Fibroblast of skin of left biceps (primary cell): ENCODE data around the gene SLC25A22.

ENCODE experiments used
- DNase-seq, 2 experiments: peaks; one replicate each; pipeline ENCODE4 v3.0.0-alpha.2; 2013; ENCODE audit warnings: low read depth in 2 of 2

The SLC25A22 gene

DNA sequence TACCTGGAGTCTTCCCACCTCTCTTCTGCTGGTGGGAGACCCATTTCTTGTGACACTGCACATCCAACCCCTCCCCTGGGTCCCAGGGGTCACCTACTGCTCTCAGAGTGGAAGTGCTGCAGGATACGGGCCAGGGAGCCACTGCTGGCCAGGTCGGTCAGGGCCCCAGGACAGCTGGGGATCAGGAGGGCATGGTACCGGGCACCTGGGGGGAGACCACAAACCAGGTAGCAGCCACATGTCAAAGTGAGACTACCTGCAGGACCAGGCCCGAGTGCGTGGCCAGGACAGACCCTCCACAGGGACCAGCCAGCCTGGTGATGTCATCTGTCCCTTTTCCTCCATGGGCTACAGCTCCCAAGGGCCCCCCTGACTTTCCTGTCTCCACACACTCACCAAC lies 24.7 kb downstream of the SLC25A22 start:
- no peak for DNase-seq

DNA sequence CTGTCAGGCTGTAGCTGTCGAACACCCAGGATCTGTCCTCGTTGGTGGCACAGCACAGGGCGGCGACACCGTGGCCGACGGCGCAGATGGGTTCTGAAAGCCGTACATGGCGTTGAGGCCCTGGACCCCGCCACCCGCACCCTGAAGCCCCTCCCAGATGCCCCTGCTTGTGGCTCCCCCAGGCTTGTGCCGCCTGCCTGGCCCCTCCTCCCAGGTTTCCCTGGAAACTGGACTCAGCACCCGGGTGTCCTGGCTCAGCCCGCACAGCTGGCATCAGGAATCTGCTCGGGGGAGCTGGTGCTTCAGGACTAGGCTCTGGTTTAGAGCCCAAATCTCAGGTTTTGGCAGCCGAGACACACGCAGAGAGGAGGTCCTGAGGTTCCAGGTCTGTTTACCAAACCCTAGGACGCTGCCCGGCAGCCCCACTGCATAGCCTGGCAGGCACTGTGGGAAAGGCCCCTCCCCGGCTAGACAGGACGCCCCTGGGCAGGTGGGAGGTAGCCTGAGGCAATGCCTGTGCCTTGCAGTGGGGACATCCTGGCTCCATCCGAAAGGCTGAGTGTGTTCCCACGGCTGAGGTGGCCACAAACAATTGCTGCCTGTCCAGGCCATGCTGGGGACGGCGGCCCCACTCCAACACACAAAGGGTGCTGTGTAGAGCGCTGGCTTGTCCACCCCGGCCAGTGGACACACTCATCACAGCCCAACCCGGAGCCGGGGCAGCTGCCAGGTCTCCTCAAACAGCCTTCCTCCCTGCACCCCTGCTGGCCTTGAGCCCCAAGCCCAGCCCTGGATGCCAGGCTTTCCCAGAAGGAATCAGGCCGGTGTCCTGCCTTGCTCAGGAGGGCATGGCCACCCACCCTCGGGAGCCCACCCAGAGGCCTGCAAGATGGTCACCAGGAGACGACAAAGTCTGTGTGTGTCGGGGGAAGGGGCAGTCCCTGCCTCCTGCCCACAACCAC lies 25.4 kb downstream of the SLC25A22 start:
- no peak for DNase-seq

DNA sequence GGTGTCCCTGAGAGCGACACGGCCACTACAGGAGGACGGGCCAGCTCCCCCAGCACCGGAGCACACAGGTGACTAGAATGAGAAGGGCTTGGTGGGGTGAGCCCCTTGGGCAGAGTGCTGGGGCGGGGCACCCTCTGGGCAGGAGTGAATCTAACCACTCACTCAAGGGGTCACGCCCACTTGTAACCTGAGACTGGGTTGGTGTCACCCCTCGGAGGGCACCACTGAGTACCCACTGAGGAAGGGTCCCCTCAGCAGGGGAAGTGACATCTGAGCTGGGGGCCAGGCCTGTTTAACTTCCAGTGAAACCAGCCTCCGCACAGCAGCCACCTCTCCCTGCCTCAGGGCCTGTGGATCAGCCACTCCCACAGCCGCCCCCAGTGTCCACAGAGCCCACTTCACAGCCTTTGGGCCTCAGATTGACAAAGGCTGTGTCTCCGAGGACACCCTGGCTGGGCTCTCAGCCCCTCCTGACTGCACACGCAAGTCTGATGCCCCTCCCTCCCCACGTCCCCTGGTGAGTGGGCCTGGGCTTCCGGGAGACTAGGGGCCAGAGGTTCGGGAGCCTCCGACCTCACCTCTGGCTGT lies 26.4 kb downstream of the SLC25A22 start:
- DNase-seq = no peak

DNA sequence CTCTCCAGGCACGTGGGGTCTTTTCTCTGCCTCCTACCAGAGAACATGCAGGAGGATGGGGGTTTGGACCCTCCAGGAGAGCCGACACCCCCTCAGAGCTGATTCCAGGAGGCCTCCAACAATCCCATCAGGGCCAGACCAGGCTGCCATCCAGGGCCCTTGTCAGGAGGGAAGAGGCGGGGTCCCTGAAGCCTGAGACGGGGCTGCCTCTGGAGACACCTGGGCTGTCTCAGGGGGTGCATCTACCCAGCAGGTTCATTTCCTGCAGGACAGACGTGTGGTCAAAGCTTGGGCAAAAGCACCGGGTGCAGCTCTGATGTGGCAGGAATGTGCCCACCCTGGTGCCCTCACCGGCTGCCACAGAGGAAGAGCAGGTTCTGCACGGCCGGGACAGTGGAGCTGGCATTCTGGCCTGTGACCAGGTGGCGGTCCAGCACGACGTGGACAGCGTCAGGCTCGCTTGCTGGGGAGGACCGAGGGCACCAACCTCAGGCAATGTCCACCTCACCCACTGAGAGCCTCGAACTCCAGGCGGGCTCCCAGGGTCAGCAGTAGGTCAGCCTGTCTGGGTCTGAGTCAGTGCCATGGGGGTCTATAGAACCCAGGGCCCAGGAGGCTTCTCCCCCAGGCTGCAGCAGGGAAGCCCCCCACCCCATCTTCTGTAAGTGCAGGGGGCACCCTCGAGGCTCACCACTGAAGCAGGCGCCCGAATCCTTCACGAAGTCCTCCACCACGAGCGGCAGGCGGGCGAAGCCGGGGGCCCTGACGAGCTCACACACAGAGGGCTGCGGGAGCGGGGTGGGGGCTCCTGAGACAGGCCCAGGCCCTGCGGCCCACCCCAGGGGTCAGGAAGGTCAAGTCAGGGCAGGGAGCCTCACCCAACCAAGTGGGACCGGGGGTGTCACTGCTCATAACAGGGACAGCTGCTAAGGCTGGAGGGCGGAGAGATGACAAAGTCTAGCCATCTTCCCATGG lies 27.2 kb downstream of the SLC25A22 start:
- no peak for DNase-seq

DNA sequence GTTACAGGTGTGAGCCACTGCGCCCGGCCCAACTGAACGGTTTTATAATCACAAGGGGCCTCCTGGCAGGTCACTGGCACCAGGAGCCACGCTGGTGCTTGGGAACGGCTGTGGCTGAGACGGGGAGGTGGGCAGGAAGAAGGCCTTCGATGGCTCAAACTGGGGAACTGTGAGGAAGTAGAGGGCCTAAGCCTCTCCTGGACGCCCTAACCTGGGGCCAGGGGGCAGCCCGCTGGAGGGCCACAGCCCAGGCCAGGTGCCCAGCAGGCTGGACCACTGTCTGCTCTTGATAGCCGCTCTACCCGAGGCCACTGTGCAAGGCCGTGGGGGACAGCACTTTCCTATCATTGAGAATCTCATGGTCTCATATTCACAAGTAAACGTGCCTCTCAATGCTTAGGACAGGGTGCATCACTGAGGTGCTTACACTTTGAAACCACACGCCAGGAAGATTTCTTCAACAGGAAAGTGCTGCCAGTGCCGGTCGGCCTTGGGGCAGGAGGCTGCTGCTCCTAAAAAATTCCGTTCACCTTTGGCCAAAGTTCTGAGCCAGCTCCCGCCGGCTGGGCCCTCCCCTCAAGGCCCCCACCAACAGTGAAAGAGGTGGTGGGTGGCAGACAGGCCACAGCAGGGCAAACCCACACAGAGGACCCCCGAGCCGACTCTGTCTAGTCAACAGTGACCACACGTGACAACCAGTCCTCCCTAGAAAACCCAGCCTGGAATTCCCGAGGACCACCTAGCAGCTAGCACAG lies 28.0 kb downstream of the SLC25A22 start:
- no peak for DNase-seq

DNA sequence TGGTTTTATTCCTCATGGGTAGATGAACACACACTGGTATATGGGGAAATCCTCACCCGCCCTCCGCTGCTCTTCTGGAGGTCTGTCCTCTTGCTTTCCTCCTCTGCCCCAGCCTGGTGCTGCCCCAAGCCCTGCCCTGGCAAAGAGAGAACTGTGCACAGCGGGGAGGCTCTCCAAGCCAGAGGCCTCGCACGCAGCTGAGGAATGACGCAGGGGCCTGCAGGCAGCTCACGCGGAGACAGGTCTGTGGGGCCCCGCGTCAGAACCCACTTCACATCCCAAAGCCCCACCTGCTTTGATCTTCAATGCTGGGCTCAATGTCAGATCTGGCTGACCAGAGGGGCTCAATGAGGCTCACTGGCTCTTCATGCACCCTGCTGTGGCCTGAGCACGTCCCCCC lies 30.8 kb downstream of the SLC25A22 start:
- DNase-seq = no peak

DNA sequence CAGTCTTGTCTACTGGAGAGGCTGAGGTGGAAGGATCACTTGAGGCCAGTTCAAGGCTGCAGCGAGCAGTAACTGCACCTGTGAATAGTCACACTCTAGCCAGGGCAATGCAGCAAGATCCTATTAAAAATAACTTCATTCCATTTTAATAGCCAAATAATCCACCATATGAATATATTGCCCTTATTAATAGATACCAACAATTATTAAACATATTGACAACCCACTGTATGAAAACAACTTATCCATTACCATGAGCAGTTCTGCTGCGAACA lies 31.2 kb downstream of the SLC25A22 start:
- no peak for DNase-seq

DNA sequence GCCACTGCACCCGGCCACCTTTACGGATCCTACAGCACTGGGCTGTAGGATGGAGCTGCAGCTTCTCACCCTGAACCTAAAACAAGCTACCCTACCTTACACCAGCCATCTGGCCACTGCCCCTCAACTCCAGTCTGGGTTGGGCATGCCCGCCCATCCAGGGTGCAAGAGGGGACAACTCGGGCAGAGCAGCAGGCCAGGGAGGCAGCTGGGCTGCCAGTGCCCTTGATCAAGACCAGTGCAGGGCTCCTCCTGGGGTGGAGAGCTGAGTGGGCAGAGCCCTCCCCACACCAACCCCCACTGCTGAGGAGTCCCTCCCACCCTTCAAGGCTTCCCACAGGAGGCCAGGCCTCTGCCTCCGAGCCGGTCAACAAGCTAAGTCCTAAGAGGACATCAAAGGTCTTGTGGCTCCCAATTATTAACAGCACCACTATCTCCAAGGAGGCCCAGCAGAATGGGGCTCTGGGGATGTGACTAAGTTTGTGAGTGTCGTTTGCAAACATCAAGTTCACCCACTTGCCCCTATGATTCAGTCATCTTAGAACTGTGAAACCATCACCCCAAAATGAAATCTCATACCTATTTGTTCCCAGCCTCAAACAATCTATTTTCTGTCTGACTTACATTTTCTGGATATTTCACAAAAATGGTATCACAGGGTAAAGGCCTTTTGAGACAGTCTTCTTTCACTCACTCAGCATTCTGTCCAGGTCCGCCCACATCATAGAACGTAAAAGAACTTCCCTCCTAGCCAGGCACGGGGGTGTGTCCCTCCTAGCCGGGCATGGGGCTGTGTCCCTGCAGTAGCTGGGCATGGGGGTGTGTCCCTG lies 31.8 kb downstream of the SLC25A22 start:
- no peak for DNase-seq

DNA sequence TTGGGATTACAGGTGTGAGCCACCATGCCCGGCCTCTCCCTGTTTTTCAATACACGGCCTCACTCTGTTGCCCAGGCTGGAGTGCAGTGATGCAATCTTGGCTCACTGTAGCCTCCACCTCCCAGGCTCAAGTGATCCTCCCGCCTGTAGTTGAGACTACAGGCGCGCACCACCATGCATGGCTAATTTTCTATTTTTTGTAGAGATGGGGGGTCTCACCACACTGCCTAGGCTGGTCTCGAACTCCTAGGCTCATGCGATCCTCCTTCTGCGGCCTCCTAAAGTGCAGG lies 32.3 kb downstream of the SLC25A22 start:
- DNase-seq = no peak

DNA sequence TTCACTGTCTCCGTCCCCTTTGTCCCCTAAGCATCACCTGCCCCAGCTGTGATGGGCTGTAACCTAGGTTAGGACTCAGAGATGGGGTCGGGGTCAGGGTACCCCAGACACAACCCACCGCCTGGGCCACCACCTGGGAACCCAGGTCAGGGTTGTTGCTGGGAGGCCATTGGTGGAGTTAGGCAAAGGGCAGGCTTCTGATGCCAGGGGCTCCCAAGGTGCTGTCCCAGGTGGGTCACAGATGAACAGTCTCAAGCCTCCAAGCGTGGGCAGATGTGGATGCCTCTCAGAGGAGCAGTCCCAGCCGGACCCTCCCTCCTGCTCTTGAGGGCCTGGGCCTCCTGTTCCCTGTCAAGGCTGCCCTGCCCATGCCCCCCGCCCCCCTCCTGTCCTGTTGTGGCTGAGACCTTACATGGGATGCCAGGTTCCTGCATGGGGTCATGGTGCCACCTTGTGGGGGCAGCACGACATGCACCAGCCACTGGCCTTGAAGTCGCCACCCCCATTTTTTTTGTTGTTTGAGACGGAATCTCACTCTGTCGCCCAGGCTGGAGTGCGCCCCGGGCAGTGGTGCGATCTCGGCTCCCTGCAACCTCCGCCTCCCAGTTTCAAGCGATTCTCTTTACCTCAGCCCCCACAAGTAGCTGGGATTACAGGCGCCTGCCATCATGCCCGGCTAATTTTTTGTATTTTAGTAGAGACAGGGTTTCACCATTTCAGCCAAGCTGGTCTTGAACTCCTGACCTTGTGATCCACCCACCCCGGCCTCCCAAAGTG lies 32.9 kb downstream of the SLC25A22 start:
- DNase-seq = no peak

DNA sequence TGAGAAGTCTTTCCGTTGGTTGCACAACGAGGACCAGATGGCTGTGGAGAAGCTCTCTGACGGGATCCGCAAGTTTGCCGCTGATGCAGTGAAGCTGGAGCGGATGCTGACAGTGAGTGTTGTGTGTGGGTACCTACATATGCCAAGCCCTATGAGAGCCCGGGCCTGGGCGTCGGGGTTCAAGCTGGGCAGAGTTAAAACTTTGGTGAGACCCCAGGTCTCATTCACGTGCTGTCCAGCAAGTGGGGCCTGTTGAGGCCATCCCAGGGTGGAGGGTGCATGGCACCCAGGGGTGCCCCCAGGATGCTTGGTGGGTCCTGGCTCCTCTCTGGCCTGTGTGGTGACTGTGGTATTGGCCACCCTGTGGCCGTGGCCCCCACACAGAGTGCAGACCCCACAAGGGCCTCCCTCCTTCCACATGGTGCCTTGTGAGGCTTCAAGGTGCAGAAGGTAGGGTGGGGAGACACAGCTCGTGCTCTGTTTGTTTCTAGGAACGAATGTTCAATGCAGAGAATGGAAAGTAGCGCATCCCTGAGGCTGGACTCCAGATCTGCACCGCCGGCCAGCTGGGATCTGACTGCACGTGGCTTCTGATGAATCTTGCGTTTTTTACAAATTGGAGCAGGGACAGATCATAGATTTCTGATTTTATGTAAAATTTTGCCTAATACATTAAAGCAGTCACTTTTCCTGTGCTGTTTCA lies 33.6 kb downstream of the SLC25A22 start:
- no peak for DNase-seq

DNA sequence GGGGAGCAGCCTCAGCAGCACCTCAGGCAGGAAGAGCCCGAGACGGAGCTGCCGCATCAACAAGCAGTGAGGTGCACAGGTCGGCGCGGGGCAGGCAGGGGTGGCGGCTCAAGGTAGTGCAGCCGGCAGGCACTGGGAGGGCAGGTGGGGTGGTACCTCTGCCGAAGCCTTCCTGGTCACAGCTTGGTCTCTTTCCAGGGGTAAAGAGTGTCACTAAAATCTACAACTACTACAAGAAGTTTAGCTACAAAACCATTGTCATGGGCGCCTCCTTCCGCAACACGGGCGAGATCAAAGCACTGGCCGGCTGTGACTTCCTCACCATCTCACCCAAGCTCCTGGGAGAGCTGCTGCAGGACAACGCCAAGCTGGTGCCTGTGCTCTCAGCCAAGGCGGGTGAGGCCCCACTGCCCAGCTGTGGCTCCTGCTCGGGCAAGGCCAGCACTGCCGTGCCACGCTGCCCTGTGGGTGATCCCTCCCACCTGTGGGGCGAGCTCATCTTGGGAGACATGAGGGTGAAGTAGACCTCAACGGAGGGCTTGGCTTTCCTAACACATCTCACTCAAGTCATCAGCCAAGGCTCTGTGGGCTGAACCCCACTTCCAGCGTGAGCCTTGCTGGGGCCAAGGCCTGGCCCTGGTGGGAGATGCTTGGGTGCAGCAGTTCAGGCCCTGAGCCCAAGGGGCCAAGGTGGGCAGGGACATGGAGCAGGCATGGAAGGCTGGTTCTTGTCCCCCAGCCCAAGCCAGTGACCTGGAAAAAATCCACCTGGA lies 34.3 kb downstream of the SLC25A22 start:
- no peak for DNase-seq

DNA sequence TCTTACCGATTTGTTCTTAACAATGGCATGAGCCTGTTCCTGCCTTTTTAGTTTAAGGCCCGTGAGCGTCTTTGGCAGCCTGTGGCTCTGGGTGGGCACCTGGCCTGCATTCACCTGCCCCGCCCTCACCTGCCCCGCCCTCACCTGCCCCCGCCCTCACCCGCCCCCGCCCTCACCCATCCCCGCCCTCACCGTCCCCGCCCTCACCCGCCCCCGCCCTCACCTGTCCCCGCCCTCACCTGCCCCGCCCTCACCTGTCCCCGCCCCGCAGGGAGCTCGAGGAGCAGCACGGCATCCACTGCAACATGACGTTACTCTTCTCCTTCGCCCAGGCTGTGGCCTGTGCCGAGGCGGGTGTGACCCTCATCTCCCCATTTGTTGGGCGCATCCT lies 35.0 kb downstream of the SLC25A22 start:
- no peak for DNase-seq

DNA sequence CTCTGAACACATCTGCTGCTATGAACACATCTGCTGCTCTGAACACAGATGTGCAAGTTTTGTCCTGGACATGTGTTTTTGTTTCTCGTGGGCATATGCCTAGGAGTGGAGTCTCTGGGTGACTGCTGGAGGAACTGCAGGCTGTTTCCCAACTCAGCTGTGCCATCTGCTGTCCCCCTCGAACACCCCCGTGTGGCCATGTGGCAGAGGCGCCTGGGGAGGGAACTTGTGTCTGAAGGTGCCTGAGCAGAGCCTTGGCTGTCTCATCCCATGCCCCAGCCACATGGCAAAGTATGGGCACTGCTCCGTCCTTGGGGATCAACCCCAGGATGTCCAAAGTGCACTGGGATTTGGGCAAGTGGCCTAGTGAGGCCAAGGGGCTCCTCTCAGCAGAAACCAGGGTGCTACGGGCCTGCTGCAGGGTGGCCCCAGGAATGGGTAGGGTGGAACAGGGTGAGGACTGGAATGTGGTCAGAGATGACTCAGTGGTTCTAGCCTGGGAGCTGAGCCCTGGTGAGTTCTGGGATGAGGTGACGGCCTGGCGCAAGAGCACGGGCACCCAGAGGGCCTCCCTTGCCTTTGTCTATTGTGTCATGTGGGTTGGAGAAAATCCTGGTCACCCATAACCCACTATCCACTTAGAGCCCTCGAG lies 35.5 kb downstream of the SLC25A22 start:
- no peak for DNase-seq

DNA sequence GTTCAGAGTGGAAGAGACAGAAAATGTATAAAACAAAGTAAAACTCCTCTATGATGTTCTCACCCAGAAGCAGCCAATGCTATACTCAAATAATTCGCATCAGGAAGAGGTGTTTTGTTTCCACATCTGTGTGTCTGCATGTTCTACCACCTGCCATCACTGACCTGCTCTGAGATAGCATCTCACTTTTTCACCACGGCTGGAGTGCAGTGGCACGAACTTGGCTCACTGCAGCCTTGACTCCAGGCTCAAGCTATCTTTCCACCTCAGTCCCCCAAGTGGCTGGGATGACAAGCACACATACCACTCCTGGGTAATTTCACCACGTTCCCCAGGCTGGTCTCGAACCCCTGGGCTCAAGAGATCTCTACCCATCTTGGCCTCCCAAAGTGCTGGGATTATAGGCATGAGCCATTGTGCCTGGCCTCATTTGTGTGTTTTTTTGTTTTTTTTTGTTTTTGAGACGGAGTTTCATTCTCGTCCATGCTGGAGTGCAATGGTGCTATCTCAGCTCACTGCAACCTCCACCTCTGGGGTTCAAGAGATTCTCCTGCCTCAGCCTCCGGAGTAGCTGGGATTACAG lies 36.5 kb downstream of the SLC25A22 start:
- no peak for DNase-seq

DNA sequence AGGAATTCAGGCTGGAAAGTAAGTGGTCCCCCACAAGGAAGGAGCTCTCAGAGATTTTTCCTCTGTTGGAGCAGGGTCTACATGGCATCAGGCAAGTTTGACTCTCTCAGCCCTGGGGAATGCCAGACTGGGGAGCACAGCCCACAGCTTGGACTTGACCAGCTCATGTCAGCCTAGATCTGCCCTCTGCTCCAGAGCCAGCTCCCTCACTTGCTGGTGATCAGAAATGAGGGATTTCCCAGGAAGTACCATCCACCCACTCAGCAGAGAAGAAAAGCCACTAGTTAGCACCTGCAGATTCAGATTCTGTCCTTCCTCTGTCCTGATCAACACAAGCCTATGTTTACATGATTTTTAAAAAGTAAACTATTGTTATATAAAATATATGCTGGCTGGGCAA lies 37.8 kb downstream of the SLC25A22 start:
- no peak for DNase-seq

DNA sequence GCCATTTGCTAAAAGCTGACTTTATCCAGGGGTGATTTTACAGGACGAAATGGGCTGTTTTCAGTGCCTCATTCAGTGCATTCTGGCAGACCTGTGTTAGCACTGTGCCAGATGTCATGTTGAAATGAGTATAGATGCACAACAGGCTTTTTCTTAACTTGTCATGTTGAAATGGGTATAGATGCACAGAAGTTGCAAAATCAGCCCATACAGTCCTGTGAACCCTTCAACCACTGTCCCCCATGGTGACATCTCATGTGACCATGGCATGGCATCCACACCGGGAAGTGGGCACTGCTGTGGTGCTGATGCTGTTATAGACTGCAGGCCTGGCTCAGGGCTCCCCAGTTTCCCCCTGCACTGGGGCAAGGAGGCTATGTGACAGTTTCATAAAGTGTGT lies 48.4 kb downstream of the SLC25A22 start:
- DNase-seq = no peak

DNA sequence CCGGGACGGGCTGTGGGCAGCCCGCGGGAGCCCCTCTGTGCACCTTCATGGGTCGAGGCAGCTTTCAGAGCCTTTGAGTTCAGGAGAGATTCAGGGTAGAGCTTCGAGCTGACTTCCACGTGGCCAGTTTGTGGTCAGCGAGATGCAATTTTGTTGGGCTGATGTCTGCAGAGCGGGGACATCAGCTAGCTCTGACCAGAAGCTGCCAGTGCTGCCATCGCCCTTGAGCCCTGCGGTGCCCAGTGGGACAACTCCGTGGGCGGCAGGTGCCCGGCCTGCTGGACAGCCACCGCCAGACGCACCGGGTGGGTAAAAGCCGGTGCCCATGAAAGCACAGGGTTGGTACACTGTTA lies 50.1 kb downstream of the SLC25A22 start:
- no peak for DNase-seq
